NCI-H2227 treated with DMSO at 0.1 percent for 48 hours (cell line): ENCODE measurements around the gene PPP1R9A.

ENCODE experiments used
- DNase-seq: peaks from one replicate; lab custom pipeline; 2025; lab: John Stamatoyannopoulos, UW

Gene PPP1R9A

DNA sequence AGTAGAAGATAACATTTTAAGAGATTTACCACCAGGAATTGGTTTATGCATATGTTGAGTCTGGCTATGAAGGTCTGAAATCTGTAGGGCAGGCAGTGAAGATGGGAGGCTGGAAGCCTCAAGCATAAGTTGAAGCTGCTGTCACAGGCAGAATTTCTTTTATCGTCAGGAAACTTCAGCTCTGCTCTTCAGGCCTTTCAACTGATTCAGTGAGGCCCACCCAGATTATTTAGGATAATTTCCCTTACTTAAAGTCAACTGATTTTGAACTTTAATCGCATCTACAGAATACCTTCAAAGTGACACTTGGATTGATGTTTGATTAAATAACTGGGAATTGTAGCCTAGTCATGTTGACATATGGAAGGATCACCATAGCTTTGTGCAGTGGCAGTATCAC lies 190.5 kb downstream of the PPP1R9A start:
- no peak for DNase-seq

DNA sequence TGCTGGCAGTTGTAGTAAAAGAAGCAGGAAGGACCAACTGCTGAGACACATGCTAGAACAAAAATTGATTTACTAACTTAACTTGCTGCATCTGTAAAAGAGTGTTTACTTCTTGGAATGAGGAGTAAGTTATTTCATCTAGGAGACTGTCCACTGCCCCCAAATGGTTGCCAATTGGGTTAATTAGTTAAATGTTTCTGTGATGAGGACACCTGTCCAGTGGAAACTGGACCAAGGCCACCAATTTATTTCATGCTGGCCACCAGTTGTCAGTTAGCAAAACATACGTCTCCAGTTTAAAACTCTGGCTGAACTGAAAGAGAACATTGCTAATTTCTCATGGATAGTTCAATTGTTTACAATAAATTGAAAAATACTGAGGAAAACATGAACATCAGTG lies 191.7 kb downstream of the PPP1R9A start:
- DNase-seq, result no peak

DNA sequence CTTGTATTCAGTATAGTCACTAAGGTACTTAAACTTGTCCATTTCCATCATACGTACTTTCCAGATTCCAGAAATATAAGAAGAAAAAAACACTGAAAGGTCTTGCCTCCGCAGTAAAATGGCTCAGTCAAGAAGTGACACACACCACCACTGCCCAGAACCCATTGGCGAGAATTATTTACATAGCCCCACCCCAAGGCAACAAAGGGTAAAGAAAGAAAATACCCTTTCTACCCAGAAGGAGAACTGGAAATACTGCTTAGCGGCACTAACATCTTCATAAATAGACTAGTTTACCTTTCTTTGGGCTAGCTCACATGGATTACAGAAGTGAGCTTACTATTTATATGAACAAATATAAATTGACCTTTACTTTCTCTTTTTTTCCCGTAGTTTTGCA lies 194.0 kb downstream of the PPP1R9A start:
- no peak for DNase-seq

DNA sequence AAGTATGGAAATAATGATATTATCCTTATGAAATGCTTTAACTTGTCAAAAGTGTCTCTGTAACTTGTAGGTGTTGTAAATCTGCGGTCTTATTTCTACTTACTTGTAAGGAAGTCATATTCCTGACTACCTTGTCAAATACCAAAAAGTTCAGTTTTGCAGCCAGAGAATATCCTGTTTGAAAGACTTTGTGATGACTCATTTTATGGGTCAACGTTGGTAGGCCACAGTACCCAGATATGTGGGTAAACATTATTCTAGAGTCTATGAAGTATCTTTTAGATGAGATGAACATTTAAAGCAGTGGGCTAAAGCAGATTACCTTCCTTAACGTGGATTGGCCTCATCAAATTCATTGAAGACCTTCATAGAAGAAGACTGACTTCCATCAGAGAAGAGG lies 195.3 kb downstream of the PPP1R9A start:
- no peak for DNase-seq

DNA sequence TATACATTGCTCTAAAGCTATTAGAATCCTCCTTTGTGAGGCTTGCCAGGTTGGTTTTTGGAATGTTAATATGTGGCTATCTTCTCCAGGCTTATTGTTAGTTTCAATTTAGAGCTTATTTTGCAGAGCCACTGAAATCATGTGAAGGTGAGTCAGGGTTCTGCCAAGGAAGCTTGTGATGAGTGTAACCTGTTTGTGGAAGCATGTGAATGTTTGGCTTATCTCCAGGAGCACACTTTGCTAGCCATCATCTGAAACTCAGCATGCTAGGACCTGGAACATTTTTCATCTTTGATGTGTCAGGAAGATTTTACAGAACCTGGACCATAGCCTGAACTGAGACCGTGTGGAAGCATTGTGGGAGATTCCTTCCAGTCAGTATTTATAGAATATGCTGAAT lies 197.3 kb downstream of the PPP1R9A start:
- peak; percentile 44 for DNase-seq

DNA sequence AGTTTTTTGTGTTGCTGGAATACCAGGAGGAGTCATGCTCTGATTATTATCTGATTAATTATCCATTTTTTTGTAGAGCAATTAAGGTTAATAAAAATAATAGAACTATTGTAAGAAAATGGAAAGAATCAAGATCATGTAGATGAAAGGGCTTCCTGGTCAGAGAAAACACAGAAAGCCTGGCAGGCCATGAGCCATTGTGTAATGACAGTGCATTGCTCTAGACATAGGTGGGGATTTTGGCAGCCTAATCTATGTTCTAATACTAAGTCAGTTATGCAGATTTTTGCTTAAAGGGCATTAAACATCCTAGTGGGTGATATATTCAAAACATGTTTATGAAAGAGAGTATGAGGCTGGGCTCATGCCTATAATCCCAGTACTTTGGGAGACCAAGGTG lies 198.2 kb downstream of the PPP1R9A start:
- no peak for DNase-seq

DNA sequence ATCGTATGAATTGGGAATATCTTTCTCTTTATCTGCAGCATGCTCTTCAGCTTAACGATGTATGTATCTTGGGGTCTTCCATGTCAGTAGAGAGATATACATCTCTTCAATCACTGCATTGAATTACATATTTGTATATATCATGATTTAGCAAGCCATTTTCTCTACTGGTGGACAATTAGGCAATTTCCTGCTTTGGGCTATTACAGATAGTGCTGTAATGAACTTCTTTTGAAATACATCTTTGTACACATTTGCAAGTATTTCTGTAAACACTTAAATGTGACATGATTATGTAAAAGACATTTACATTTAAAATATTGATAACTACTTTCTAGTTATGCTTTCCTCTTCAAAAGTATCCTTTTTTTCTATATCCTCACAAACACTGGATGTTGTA lies 199.0 kb downstream of the PPP1R9A start:
- DNase-seq, result no peak

DNA sequence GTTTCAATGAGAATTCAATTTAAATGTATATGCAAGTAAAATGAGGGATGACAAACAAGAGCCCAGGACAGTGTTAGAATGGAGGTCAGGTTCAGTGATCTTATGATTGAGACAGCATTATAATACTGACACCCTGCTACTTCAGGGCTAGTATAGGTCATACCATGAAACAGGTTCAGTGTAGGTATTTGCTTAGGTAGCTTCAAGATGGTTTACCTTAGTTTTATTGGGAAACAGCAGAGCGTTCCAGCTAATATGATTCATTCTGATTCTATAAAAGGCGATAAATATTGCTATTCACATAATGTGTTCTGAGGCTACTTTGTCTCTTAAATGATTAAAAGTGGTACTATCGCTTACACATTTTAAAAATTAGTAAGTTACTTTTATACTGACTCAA lies 203.3 kb downstream of the PPP1R9A start:
- DNase-seq, result no peak

DNA sequence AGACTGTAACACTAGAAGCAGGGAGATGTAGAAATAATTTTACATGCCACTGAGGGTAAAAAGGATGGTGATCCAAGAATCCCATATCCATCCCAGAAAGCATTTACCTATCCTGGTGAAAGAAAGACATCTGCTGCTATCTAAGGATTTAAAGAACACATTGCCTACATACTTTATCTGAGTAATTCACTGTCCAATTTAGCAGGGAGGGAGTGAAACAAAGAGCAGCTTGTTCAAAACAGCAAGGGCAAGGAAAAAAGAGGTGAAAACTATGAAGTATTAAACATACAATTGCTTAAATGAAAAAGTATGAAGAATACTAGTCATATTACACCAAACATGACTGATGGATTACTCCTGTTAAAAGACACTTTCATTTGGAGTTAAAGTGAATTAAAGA lies 206.2 kb downstream of the PPP1R9A start:
- no peak for DNase-seq

DNA sequence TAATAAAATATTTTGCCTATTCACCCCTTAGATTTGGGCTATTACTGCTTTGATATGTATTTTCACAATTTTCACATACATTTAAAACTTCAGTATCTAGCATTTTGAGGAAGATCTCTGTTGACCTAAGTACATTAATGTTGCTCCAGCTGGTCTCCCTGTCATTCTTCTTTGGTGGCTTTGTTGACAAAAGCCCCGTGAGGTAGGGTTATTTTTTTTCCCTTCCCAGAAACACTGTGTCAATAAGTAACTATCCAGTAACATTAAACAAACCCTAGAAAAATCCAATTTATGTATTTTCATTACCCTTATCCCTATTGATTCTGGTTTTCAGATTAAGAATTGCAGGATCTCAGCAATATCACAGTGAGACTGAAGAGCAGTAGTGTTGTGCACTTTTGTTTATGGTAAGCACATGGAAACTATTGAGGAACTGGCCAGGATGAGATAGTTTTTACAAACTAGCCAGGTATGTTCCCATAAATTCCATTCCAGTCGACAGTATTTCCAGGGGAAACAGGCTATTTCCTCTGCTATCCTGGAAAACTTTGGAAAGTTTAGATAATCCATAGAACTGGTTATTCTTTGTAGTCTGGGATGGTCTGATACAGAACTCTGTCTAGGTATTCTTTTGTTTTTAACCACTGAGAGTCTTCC lies 218.8 kb downstream of the PPP1R9A start:
- no peak for DNase-seq

DNA sequence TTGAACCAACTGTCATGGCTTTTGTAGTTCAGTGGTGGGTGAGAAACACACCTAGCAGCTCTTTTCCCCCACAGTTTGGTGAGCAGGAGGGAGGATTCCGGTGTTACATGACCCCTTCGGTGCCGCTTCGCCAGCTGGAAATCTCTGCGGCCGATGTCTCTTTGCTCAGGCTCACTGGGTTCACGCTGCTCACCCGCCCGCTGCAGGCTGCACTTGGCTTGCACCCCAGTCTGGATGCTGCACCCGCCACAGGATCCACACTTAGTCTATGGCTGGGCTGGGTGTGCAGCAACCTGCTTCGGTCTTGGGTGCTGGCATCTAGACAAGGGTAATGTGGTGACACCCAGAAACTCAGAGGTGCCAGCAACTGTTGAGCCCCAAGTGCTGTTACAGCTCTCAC lies 225.1 kb downstream of the PPP1R9A start:
- DNase-seq, result no peak

DNA sequence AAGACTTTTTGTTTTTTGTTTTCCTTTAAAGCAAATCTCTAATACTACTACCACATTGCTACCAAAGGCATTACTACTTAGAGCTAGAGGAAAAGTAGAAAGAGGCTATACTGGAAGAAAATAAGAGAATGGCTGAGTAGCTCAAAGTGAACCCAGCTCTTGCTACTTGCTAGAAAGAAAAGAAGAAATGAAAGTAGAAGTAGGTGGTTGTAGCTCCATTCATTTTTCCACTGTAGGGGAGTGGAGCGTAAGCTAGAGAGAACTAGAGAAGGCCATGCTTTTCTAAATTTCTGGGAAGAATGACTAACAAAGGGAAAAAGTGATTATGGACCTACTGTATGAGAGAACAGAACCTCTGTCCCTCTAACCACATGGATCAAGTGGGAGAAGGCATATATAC lies 232.5 kb downstream of the PPP1R9A start:
- no peak for DNase-seq

DNA sequence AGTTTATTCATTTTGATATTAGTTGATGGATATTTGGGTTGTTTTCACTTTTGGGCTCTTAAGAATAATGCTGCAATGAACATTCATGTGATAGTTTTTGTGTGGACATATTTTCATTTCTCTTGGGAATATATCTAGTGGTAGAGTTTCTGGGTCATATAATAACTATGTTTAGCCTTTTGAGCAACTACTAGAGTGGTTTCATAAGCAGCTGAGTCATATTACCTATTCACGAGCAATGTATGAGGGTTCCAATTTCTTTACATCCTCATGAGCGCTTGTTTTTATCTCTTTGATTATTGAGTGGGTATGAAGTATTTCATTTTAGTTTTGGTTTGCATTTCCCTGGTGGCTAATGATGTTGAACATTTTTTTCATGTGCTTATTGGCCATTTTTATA lies 234.4 kb downstream of the PPP1R9A start:
- no peak for DNase-seq

DNA sequence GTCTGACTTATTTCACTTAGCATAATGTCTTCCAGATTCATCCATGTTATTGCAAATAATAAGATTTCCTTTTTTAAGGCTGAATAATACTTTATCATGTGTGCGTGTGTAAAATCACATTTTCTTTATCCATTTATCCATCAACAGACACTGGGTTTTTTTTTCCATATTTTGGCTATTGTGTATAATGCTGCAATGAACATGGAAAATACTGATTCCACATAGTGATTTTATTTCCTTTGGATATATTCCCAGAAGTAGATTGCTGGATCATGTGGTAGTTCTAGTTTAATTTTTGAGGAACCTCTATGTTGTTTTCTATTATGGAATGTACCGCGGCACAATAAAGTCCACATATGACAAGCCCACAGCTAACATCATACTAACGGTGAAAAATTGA lies 236.9 kb downstream of the PPP1R9A start:
- DNase-seq, result no peak

DNA sequence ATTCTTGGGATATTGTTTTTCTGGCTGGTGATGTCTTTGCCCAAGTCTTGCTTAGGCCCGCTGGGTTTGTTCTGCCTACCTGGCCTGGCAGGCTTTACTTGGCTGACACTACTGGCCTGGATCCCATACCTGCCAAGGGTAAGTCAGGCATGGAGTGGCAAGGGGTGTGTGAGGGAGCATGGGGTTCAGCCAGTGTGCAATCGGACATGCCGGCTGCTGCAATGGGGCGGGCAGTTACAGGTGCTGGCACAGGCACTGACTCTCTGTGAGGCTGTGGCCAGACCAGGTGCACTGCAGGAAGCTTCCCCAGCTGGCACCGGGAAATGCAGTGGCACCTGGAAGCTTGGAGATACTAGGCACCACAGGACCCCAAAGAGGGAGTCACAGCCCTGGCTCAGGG lies 248.6 kb downstream of the PPP1R9A start:
- DNase-seq, result no peak

DNA sequence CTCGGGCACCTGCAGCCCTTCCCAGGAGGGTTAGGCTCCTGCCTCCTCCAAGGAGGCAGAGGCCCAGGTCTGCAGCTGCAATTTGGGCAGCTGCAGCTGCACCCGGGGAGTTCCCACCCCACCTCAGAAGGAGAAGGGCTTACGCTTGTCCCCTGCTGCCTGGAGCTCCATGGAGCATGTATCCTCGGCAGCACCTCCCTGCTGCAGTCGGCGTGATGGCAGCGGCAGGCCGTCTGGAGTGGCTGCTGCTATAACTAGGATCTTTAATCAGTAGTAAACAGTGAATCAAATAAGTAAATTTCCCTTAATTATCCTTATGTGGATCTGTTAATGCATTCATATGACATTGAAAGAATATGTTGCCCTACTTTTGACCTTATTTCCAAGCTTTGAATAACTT lies 250.0 kb downstream of the PPP1R9A start:
- no peak for DNase-seq

DNA sequence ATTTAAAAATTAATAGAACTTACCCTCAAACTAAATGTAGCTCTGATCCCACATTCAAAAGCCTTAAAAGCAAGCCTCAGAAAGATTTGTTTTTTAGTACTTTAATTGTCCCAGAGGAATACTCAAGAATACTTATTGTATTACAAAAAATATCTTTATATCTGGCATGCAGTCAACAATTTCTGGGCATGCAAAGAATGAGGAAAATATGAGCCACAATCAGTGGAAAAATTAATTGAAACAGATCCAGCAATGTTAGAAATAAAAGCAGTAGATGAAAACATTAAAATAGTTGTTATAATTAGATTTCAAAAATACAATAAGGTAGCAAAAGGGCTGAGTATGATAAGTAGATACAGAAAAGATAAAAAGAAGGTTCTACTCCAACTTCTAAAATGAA lies 262.3 kb downstream of the PPP1R9A start:
- no peak for DNase-seq

DNA sequence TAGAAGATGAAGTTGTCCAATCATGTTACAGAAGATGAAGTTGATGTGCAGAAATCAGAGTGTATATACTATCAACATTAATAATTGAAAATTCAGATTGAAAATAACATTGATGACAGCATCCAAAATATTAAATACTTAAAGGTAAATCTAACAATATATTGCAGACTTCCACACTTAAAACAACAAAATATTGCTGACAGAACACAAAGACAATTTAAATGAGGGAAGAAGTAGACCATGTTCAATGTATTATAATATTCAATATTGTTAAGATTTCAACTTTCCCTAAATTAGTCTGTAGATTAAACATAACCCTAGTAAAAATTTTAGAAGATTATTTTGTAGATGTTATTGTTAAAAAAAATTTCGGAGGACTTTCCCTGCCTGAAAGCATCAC lies 265.0 kb downstream of the PPP1R9A start:
- no peak for DNase-seq

DNA sequence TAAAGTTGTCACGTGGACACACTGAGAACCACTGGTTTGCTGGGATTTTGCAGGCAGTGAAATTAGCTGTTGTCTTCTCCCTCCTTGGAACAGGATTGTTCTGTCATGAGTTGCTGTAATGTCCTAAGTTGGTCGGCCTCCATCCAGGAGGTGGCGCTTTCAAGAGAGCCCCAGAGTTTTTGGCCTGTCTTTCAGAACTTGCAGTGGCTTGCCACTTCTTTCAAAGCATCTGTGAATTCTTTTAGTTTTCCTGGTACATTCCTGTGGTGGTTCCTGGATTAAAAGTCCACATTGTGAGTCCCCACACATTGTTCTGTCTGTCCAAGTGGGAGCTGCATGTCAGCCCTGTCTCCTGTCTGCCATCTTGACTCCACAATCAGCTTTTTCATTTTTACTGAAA lies 283.1 kb downstream of the PPP1R9A start:
- DNase-seq, result no peak

DNA sequence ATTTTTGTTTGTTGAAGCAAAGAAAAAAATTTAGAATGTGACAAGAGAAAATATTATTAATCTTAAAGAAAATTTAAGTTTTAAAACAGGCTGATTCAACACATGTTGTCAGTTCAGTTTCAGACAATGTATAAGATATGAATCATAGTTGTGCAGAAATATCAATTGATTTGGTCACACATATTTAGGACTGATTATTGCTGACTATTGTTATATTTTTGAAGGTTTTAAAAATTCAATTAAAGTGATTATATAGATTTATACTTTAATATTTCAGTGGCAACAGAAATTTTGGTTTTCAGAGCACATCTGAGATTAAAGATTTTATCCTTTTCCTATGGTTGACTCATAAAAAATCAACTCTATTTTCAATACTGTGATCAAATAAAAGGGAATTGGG lies 284.4 kb downstream of the PPP1R9A start:
- no peak for DNase-seq

DNA sequence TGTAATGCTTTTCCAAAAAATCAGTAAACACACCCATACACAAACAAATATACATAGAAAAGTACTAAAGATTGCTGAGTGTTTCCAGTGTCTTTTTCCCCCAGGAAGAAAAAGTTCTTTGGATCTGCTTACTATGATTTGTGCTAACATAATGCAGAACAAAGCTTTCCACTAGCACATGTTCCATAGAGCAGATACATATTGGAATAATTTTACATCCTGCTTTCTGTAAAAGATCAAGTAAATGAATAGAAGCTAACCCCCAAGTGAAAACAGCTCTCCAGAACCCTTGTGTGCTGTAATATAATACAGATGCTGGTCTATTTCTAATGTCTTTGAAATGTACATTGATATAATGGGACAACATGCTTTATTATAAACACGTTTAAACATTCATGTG lies 291.5 kb downstream of the PPP1R9A start:
- DNase-seq, result no peak

DNA sequence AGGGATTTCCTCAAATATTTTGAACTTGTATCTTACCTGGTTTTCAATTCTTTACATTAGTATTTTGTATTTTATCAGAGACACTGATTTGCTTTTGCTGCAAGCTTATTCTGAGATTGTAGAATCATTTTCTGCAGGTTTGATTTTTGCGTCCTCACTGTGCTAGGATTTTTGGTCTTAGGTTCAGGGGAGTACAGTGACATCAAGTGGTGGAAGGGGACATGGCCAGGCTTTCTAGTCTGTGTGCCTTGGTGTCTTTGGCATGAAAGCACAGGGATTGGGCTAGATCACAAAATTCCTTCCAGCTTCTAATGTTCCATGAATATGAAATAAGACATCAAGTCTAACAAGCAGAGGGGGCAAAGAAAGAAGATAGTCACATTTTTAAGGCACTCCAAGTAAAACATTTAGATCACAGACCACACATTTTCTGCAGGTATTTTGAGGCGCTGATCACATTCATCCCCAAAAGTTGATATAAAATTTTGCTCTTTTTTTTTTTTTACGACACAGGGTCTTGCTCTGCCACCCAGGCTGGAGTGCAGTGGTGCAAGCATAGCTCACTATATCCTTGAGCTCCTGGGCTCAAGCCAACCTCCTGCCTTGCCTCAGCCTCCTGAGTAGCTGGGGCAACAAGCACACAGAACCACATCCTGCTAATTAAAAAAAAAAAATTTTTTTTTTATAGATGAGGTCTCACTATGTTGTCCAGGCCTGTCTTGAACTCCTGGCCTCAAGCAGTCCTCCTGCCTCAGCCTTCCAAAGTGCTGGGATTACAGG lies 292.6 kb downstream of the PPP1R9A start:
- DNase-seq, result peak; percentile 80

DNA sequence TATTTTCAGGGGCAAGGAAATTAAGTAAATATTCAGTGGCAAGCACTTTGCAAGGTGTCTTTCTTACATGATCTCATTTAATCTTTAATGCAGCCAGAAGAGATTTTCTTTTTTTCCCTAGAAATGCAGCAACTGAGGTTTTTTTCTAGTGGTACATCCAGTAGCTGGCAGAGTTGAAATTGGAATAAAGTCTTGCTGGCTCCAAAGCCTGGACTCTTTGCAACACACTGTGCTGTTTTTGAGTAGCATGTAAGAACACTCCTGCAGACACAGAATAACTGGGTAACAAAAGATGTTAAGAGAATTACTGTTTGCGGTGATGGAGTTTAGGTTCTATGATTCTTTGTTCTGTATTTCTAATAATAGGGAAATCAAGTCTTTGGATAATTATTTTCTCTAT lies 293.3 kb downstream of the PPP1R9A start:
- no peak for DNase-seq

DNA sequence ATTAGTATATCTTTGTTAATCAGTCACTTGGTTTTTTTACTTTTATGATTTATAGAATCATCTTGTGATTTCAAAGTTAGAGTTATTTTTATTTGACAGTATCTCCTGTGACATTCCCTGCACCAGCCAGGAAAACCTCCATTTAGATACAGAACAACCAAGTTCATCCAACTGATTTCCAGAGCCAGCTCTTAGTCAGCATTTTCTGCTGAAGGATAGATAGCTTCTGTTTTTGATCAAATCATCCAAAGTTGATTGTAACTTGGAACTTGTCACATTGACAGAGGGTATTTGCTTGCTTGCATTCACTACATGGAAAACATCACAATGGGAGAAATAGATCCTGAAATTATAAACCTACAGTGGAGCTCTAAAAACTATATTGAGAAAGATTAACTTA lies 294.3 kb downstream of the PPP1R9A start:
- DNase-seq, result no peak
